GM21576 (cell line): ENCODE measurements around the gene CDK14.

Experiments
- ATAC-seq: cut with Tn5 transposase; IDR thresholded peaks from one replicate; pipeline ENCODE4 v1.9.1; 2021; ENCODE audit warnings: mild to moderate bottlenecking, moderate library complexity; ENCODE audit not compliant: unreplicated experiment

CDK14 gene

GRCh38 chr7:90596671-90597562, 796 bp downstream of the CDK14 start:
- peak; percentile 34 for ATAC-seq

GRCh38 chr7:90597563-90598253, 1.6 kb downstream of the CDK14 start:
- no peak for ATAC-seq

GRCh38 chr7:90599038-90599437, 2.9 kb downstream of the CDK14 start:
- no peak for ATAC-seq

DNA sequence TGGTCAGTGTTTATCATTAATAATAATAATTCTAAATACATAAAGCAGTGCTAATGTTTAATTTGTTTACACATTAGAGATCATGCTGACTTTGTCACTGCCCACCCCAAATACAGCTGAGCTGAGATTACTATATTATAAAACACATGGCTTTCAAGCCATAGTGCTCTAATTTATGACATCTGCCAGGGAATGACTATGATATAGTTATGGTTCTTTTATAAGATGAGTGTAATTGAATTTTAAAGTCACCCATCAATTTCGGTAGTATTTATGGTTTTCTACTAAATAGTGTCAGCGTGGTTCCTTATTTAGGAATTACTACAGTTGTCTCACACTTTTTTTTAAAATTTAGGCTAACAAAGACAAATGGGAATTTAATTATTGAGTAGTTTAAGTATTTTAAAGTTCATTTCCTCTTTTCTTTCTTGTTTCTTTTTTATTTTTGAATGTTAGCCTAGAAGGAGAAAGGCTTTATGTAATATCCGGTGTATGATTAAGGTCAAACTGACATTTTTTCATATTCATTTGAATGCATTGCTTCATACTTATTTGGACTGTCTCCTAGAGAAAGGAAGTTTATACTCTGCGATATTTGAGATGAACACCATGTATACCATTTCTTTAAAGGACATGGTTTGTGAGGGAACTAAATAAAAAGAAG, 3.9 kb downstream of the CDK14 start:
- ATAC-seq: no peak

GRCh38 chr7:90602303-90602702, 6.2 kb downstream of the CDK14 start:
- no peak for ATAC-seq

- no peak for ATAC-seq
These were observed 7.2 kb downstream of the CDK14 start for GRCh38 chr7:90603346-90603745.

- no peak for ATAC-seq
These were observed 8.3 kb downstream of the CDK14 start for GRCh38 chr7:90604383-90604782.

- ATAC-seq: peak; percentile 55
These were observed 8.9 kb downstream of the CDK14 start for GRCh38 chr7:90605055-90605454.

- ATAC-seq: no peak
These were observed 11.1 kb downstream of the CDK14 start for GRCh38 chr7:90607196-90607595.

GRCh38 chr7:90610105-90610504, 14.0 kb downstream of the CDK14 start:
- ATAC-seq: no peak

- no peak for ATAC-seq
These were observed 15.0 kb downstream of the CDK14 start for GRCh38 chr7:90611115-90611514.

DNA sequence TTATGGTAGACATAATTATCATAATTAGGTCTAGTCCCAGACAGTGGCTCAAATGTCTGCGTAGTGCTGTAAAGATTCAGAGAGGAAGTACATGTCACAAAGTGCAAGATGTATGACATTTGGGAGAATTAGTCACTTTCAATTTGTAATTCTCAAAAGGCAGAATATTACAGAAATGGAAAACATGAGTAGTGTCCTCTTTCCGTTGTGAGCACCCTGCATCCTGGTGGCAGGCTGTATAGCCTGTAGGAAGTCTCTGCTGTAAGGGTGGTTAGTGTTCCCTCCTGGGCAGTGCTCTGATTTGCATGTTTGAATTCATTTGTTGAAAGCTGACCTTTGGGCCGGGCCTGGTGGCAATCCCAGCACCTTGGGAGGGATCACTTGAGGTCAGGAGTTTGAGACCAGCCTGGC, 17.0 kb downstream of the CDK14 start:
- peak; percentile 83 for ATAC-seq

DNA sequence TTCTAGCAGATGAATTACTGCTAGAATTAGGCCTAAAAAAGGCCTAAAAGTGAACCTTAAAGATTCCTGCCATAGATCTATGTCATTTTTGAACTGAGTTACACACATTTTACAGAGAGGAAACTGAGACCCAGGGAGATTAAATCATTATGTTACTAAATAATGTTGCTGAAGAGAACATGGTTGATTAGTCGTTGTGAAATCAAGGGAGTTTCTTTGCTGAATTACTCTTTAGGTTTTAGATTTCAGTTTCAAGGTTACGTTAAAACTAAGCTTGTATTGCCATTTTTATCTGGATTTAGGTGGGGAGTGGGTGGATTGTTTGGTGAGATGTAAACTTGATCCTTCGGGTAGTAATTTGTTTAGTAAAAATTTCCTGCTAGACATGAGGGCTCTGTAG, 21.3 kb downstream of the CDK14 start:
- no peak for ATAC-seq

DNA sequence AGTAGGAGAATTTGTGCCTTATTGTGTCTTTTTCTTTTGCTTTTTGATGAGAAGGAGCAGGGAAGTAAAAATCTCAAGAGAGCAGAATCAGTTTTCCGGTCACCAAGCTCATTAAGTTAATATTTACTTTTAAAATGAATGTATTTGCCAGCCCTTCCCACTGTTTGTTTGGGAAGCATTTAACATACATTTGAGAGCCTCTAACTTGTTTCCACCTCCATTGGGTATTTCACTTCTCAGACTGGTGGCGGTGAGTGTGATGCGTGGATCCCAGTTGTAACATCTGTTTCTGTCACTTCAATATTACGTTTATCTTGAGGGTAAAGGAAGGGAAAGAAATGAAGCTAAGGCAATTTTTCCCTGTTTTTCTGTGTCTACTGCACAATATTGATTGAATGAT, 22.8 kb downstream of the CDK14 start:
- ATAC-seq: no peak

DNA sequence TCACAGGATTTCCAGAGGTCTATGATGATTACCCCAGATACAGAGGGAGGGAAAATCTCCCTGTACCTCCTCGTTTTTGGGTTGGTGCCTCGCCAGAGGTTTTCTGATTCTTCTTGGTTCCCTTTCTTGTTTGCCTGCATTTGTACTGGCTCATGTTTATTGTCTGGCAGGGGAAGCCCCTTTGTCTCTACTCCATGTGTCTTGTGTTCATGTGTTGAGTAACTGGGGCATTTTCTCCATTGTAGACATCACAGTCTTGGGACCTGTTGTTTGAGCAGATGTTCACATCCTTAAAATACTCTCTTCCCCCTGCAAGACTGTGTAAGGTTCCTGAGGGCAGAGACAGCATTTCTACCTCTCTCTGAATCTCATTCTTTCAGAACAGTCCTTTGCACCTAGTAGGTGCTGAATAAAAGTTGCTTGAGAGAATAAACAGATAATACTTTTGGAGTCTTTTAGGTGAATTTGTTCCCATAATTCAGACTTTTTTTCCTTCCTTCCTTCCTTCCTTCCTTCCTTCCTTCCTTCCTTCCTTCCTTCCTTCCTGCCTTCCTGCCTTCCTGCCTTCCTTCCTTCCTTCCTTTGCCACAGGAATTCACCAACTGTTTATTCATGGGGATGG, 25.1 kb downstream of the CDK14 start:
- ATAC-seq: peak; percentile 80

- no peak for ATAC-seq
These were observed 25.6 kb downstream of the CDK14 start for GRCh38 chr7:90621747-90622140.

- ATAC-seq: no peak
These were observed 26.5 kb downstream of the CDK14 start for GRCh38 chr7:90622670-90623069.

- ATAC-seq: no peak
These were observed 28.2 kb downstream of the CDK14 start for GRCh38 chr7:90624225-90624911.

DNA sequence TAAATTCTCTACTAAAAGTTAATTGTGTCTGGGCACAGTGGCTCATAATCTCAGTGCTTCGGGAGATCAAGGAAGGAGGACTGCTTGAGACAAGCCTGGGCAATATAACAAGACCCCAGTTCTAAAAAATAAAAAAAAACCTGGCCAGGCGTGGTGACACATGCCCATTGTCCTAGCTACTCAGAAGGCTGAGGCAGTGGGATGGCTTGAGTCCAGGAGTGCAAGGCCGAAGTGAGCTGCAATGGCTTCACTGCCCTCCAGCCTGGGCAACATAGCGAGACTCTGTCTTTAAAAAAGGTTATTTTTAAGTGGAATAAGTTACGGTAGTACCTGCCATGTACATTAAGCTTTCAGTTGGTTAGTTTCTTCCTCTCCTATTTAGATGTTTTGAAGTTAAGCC, 28.9 kb downstream of the CDK14 start:
- ATAC-seq: no peak

GRCh38 chr7:90625562-90625961, 29.4 kb downstream of the CDK14 start:
- ATAC-seq: no peak

DNA sequence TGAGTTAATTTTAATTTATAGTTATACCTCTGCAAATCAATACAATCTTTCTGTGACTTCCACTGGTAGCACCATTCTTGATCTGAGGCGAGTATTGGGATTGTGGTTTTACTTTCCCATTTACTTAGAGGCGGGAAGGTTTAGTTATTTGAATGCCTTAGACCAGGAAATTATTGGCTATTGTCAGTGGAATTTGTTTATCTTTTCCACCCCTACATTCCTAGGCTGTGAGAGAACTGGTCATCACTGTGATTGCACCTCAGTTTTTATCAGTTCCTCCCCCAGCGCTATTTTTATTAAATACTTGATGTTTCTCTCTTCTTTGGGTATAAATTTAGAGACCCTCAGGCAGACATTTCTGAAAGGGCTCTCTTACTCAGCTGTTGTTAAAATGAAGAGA, 29.9 kb downstream of the CDK14 start:
- no peak for ATAC-seq
